MM.1S (cell line): ENCODE measurements around the gene DEPDC1.

ENCODE experiments used
- DNase-seq: peaks from one replicate; pipeline ENCODE4 v3.0.0-alpha.2; 2015
- H2AFZ ChIP-seq: fragments of 300-600 bp; sonication (generic); 2 replicates; pipeline ENCODE4 v1.6.0; 2016; ENCODE audit warnings: antibody characterized with exemption, low read length
- H3F3A ChIP-seq: fragments of 300-600 bp; sonication (generic); 2 replicates; pipeline ENCODE4 v1.6.1; 2016; ENCODE audit warnings: mild to moderate bottlenecking, antibody characterized with exemption, low read length, moderate library complexity, mixed read lengths; ENCODE audit not compliant: insufficient read depth
- H3K27ac ChIP-seq: fragments of 300-600 bp; sonication (generic); 2 replicates; pipeline ENCODE4 v1.5.1; 2016; ENCODE audit warnings: mild to moderate bottlenecking, low read length
- H3K27me3 ChIP-seq: fragments of 300-600 bp; sonication (generic); replicated peaks from 2 replicates; pipeline ENCODE4 v1.6.0; 2016; ENCODE audit warnings: low read length; ENCODE audit not compliant: insufficient read depth
- H3K36me3 ChIP-seq: fragments of 300-600 bp; sonication (generic); replicated peaks from 2 replicates; pipeline ENCODE4 v1.6.1; 2016; ENCODE audit warnings: mild to moderate bottlenecking, low read length, mixed read lengths; ENCODE audit not compliant: insufficient read depth
- H3K4me1 ChIP-seq: fragments of 300-600 bp; sonication (generic); 2 replicates; pipeline ENCODE4 v1.6.1; 2016; ENCODE audit warnings: low read length, mixed read lengths
- H3K4me2 ChIP-seq: fragments of 300-600 bp; sonication (generic); 2 replicates; pipeline ENCODE4 v1.6.0; 2016; ENCODE audit warnings: low read depth, low read length
- H3K4me3 ChIP-seq: fragments of 300-600 bp; sonication (generic); 2 replicates; pipeline ENCODE4 v1.5.1; 2016; ENCODE audit warnings: low read length, mixed read lengths
- H3K79me2 ChIP-seq: fragments of 300-600 bp; sonication (generic); 2 replicates; pipeline ENCODE4 v1.6.1; 2016; ENCODE audit warnings: mixed run types, low read length, mixed read lengths
- H3K9ac ChIP-seq: fragments of 300-600 bp; sonication (generic); 2 replicates; pipeline ENCODE4 v1.6.1; 2016; ENCODE audit warnings: low read length, mixed read lengths
- H3K9me2 ChIP-seq: fragments of 300-600 bp; sonication (generic); replicated peaks from 2 replicates; pipeline ENCODE4 v1.6.1; 2016; ENCODE audit warnings: mild to moderate bottlenecking, low read length, mixed read lengths; ENCODE audit not compliant: insufficient read depth
- H3K9me3 ChIP-seq: fragments of 300-600 bp; sonication (generic); replicated peaks from 2 replicates; pipeline ENCODE4 v1.6.1; 2016; ENCODE audit warnings: mild to moderate bottlenecking, low read length, mixed read lengths; ENCODE audit not compliant: insufficient read depth
- H4K20me1 ChIP-seq: fragments of 300-600 bp; sonication (generic); 2 replicates; pipeline ENCODE4 v1.6.1; 2016; ENCODE audit warnings: mild to moderate bottlenecking, low read length, moderate library complexity, mixed read lengths; ENCODE audit not compliant: insufficient read depth
- EZH2 ChIP-seq: fragments of 300-600 bp; sonication (generic); optimal IDR thresholded peaks from 2 replicates; pipeline ENCODE3; 2017; ENCODE audit warnings: low read depth, mild to moderate bottlenecking, antibody characterized with exemption, low read length, mixed read lengths
- EZH2phosphoT487 ChIP-seq: fragments of 300-600 bp; sonication (generic); IDR thresholded peaks from 2 replicates; pipeline ENCODE4 v1.6.1; 2018; ENCODE audit warnings: antibody characterized with exemption, low read length
- TF ChIP-seq, protein P1 (sequence below): fragments of 300-600 bp; sonication (generic); IDR thresholded peaks from 2 replicates; pipeline ENCODE4 v1.5.1; 2016; ENCODE audit warnings: antibody characterized with exemption, low read length, mixed read lengths

DEPDC1 gene

DNA sequence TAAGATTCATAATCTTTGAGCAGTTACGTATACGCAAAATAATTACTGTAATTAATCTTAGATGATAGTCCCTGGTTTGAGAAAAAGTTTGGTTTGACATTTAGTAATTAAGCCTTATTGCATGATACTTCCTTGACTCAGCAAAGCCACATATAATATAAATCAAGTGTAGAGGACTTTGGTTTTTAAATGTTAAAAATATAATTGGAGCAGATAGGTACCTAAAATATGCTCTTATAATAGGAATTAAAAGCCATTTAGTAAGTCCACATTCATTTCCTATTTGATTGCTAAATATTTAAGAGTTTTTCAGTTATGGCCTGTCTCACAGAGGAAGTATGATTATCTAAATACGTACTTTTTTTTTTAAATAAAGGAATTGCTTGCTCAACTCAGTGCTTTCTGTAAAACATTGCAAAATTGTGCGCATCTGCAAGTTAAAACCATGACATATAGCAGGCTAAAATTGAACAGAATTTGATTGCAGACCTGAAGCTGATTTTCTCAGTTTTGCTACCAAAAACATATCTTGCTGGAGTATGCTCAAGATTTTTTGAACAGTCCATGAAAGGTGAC is 67.6 kb downstream of the DEPDC1 start:
- H3K9ac ChIP-seq = no peak overlapping the region
- H3F3A ChIP-seq = no peaks in the 10 kb centered on the region
- H4K20me1 ChIP-seq = no peaks in the 10 kb centered on the region
- TF ChIP-seq EZH2 (no peak), EZH2phosphoT487 (no peak)
- TF ChIP-seq, protein P1, sequence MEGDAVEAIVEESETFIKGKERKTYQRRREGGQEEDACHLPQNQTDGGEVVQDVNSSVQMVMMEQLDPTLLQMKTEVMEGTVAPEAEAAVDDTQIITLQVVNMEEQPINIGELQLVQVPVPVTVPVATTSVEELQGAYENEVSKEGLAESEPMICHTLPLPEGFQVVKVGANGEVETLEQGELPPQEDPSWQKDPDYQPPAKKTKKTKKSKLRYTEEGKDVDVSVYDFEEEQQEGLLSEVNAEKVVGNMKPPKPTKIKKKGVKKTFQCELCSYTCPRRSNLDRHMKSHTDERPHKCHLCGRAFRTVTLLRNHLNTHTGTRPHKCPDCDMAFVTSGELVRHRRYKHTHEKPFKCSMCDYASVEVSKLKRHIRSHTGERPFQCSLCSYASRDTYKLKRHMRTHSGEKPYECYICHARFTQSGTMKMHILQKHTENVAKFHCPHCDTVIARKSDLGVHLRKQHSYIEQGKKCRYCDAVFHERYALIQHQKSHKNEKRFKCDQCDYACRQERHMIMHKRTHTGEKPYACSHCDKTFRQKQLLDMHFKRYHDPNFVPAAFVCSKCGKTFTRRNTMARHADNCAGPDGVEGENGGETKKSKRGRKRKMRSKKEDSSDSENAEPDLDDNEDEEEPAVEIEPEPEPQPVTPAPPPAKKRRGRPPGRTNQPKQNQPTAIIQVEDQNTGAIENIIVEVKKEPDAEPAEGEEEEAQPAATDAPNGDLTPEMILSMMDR = no peak
- no peaks in the 10 kb centered on the region for H3K9me2 ChIP-seq
- H3K27ac ChIP-seq = no peak overlapping the region
- DNase-seq = no peak
- no peak overlapping the region for H2AFZ ChIP-seq
- H3K9me3 ChIP-seq = no peaks in the 10 kb centered on the region
- no peaks in the 10 kb centered on the region for H3K27me3 ChIP-seq
- no peaks in the 10 kb centered on the region for H3K79me2 ChIP-seq
- H3K4me2 ChIP-seq = no peak overlapping the region
- H3K4me1 ChIP-seq = peaks cover 2% of the 10 kb centered on the region; the same call in 1 of the 2 replicates
- H3K4me3 ChIP-seq = no peak overlapping the region
- H3K36me3 ChIP-seq = no peaks in the 10 kb centered on the region

DNA sequence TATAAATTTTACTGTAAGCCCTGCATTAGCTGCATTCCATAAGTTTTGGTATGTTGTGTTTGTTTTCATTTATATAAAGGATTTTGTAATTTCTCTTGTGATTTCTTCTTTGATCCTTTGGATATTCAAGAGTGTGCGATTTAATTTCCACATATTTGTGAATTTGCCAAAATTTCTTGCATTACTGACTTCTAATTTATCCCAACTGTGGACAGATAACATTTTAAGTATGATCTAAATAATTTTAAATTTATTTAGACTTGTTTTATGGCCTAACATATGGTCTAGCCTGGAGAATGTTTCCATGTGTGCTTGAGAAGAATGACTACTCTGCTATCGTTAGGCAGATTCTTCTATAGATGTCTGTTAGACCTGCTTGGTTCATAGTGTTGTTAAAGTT is 70.3 kb downstream of the DEPDC1 start:
- no peaks in the 10 kb centered on the region for H3K4me1 ChIP-seq
- H3K4me2 ChIP-seq = no peak overlapping the region
- no peaks in the 10 kb centered on the region for H3K27me3 ChIP-seq
- no peak for DNase-seq
- H4K20me1 ChIP-seq = no peaks in the 10 kb centered on the region
- TF ChIP-seq EZH2phosphoT487 (no peak), EZH2 (no peak)
- TF ChIP-seq, protein P1 = no peak
- no peak overlapping the region for H2AFZ ChIP-seq
- no peaks in the 10 kb centered on the region for H3K79me2 ChIP-seq
- H3K4me3 ChIP-seq = no peak overlapping the region
- no peaks in the 10 kb centered on the region for H3K9me2 ChIP-seq
- H3K27ac ChIP-seq = no peak overlapping the region
- no peaks in the 10 kb centered on the region for H3K9me3 ChIP-seq
- no peaks in the 10 kb centered on the region for H3K36me3 ChIP-seq
- H3F3A ChIP-seq = no peaks in the 10 kb centered on the region
- no peak overlapping the region for H3K9ac ChIP-seq
